Esophagus muscularis mucosa (tissue), 3 donors: ENCODE measurements around the gene SLC40A1.

ENCODE experiments used
- POLR2A ChIP-seq: fragments of 450-650 bp; IDR thresholded peaks from one replicate; pipeline ENCODE4 v1.6.1; 2017; ENCODE audit warnings: antibody characterized with exemption, moderate library complexity, mild to moderate bottlenecking, low read depth
- TF ChIP-seq, protein P1 (sequence below), 3 experiments: fragments of 200-600 bp in 2 of 3; fragments of 450-650 bp in 1 of 3; sonication (generic) in 2 of 3; IDR thresholded peaks; one replicate each; pipeline ENCODE4 v1.5.1; 2017 to 2019; ENCODE audit warnings: antibody characterized with exemption in 3 of 3, mild to moderate bottlenecking in 2 of 3, moderate library complexity in 1 of 3

DNA sequence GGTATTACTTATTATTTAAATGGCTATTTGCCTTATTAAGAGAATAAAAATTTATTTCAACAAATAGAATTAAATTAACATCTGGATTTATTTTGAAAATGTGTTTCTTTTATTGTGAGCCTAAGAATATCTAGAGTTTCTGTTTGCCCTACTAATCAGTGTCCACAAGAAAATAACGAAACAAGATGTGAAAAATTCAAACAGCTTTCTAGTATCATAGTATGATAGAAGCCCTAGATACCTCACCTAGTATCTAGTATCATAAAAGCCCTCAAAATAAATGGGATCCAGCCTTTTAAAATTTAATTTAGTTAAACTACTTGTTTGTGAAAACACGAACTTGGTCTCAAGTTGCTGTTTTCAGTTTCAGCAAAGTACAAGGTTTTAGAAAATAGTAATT is 13.7 kb upstream of the SLC40A1 start:
- no peak for TF ChIP-seq POLR2A
- TF ChIP-seq, protein P1, sequence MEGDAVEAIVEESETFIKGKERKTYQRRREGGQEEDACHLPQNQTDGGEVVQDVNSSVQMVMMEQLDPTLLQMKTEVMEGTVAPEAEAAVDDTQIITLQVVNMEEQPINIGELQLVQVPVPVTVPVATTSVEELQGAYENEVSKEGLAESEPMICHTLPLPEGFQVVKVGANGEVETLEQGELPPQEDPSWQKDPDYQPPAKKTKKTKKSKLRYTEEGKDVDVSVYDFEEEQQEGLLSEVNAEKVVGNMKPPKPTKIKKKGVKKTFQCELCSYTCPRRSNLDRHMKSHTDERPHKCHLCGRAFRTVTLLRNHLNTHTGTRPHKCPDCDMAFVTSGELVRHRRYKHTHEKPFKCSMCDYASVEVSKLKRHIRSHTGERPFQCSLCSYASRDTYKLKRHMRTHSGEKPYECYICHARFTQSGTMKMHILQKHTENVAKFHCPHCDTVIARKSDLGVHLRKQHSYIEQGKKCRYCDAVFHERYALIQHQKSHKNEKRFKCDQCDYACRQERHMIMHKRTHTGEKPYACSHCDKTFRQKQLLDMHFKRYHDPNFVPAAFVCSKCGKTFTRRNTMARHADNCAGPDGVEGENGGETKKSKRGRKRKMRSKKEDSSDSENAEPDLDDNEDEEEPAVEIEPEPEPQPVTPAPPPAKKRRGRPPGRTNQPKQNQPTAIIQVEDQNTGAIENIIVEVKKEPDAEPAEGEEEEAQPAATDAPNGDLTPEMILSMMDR (IDR thresholded peaks at IDR 0.05), result no peak
